HG03060 (cell line): ENCODE data around the gene SLC4A1AP.
A peak's percentile ranks its signal among the peaks of the same experiment; 100 is the strongest.
"Not testable (repeated sequence)": the region's sequence is repeated elsewhere in the genome, so short reads cannot be mapped to it uniquely, and the experiment has no call there.

ENCODE experiments used
- ATAC-seq: cut with Tn5 transposase; IDR thresholded peaks from one replicate; pipeline ENCODE4 v1.9.1; 2021; ENCODE audit warnings: low read depth, moderate number of reproducible peaks; ENCODE audit not compliant: unreplicated experiment

SLC4A1AP gene

GRCh38 chr2:27663285-27664153, at the start of gene SLC4A1AP, which contains the start of gene SUPT7L:
SLC4A1AP (plus strand) TSS chr2:27663889; CDS start chr2:27663915, 26 bp downstream.
SUPT7L (minus strand) TSS chr2:27663614; CDS start chr2:27662192, 1,422 bp downstream.
- peak; percentile 50 for ATAC-seq

- ATAC-seq, result no peak
These were observed 49.7 kb upstream of the SLC4A1AP start for GRCh38 chr2:27613985-27614384.

- no peak for ATAC-seq
These were observed 48.4 kb upstream of the SLC4A1AP start for GRCh38 chr2:27615316-27615715.

- ATAC-seq, result no peak
These were observed 42.2 kb upstream of the SLC4A1AP start for GRCh38 chr2:27621524-27621923.

GRCh38 chr2:27622921-27623384, 40.7 kb upstream of the SLC4A1AP start:
- ATAC-seq, result no peak

GRCh38 chr2:27624943-27625342, 38.7 kb upstream of the SLC4A1AP start:
- ATAC-seq, result no peak

- not testable (repeated sequence) for ATAC-seq
These were observed 37.4 kb upstream of the SLC4A1AP start for GRCh38 chr2:27626323-27626722.

- not testable (repeated sequence) for ATAC-seq
These were observed 36.8 kb upstream of the SLC4A1AP start for GRCh38 chr2:27626921-27627320.

GRCh38 chr2:27627963-27628766, 35.5 kb upstream of the SLC4A1AP start:
- peak; percentile 2 for ATAC-seq

GRCh38 chr2:27628767-27629709, 34.7 kb upstream of the SLC4A1AP start, which contains the start of the genes CCDC121 and GPN1:
CCDC121 (minus strand) TSS chr2:27629012; CDS start chr2:27627799, 1,213 bp downstream.
GPN1 (plus strand) TSS chr2:27629050; CDS start chr2:27629059, 9 bp downstream.
- peak; percentile 94 for ATAC-seq

GRCh38 chr2:27630257-27630656, 33.4 kb upstream of the SLC4A1AP start:
- ATAC-seq, result not testable (repeated sequence)

- no peak for ATAC-seq
These were observed 29.4 kb upstream of the SLC4A1AP start for GRCh38 chr2:27634291-27634690.

GRCh38 chr2:27636766-27637165, 26.9 kb upstream of the SLC4A1AP start:
- ATAC-seq, result no peak

- no peak for ATAC-seq
These were observed 25.6 kb upstream of the SLC4A1AP start for GRCh38 chr2:27638037-27638637.

- no peak for ATAC-seq
These were observed 25.0 kb upstream of the SLC4A1AP start for GRCh38 chr2:27638709-27639108.

GRCh38 chr2:27640722-27641245, 22.9 kb upstream of the SLC4A1AP start:
- no peak for ATAC-seq

- ATAC-seq, result no peak
These were observed 18.5 kb upstream of the SLC4A1AP start for GRCh38 chr2:27645197-27645596.

- no peak for ATAC-seq
These were observed 16.4 kb upstream of the SLC4A1AP start for GRCh38 chr2:27647289-27647688.

- ATAC-seq, result no peak
These were observed 16.0 kb upstream of the SLC4A1AP start for GRCh38 chr2:27647737-27648136.
